Ascending aorta (tissue), 2 donors: ENCODE measurements around the gene KSR1. TPM values are rescaled to one million over a fixed set of nuclear protein-coding genes. Genes with fewer than 3 reads are reported as not detected.

Experiments used
- DNase-seq, 2 donors: peaks; one replicate each; pipeline ENCODE4 v3.0.0-alpha.2; 2019; ENCODE audit warnings: low spot score in 2 of 2
- H3K27ac ChIP-seq, 2 donors: fragments of 200-600 bp; sonication (generic); one replicate each; pipeline ENCODE4 v1.5.1; 2016 to 2017; ENCODE audit warnings: mild to moderate bottlenecking in 1 of 2
- H3K27me3 ChIP-seq: fragments of 200-600 bp; sonication (generic); one replicate; pipeline ENCODE4 v1.5.1; 2017
- H3K36me3 ChIP-seq, 2 donors: fragments of 200-600 bp; sonication (generic); one replicate each; pipeline ENCODE4 v1.5.1; 2016
- H3K4me1 ChIP-seq, 2 donors: fragments of 200-600 bp; sonication (generic); one replicate each; pipeline ENCODE4 v1.5.1; 2016 to 2017; ENCODE audit warnings: mild to moderate bottlenecking in 1 of 2
- H3K4me3 ChIP-seq, 2 donors: fragments of 200-600 bp; sonication (generic); one replicate each; pipeline ENCODE4 v1.5.1; 2016 to 2017; ENCODE audit warnings: mild to moderate bottlenecking in 1 of 2
- H3K9me3 ChIP-seq, 2 donors: fragments of 200-600 bp; sonication (generic); one replicate each; pipeline ENCODE4 v1.5.1; 2016
- CTCF ChIP-seq, 3 experiments: fragments of 200-600 bp in 2 of 3; fragments of 450-650 bp in 1 of 3; sonication (generic) in 2 of 3; IDR thresholded peaks; one replicate each; pipeline ENCODE4 v1.5.1; 2016 to 2019; ENCODE audit warnings: antibody characterized with exemption in 3 of 3, mild to moderate bottlenecking in 1 of 3, moderate library complexity in 1 of 3
- intact Hi-C: fragments of 100-400 bp; cut with DNase I; formaldehyde crosslinking; loops from one replicate; pipeline ENCODE4 v1.15.1; 2023
- total RNA-seq: library from RNA; depleted of rRNA; stranded (reverse); fragments of >200 nt; gene quantifications from one replicate; pipeline ENCODE4 v1.1.0, GENCODE V29; 2016

Gene KSR1
- total RNA-seq, 1 donor from 2014 or later = 42.6 TPM

GRCh38 chr17:27616414-27616813, 160.2 kb downstream of the KSR1 start:
- Histone ChIP-seq H3K27me3 (no peaks in the 10 kb centered on the region), H3K4me3 (no peak overlapping the region), H3K9me3 (no peaks in the 10 kb centered on the region), H3K4me1 (no peaks in the 10 kb centered on the region), H3K36me3 (peaks cover 61 to 72% of the 10 kb centered on the region in 2 donors), H3K27ac (no peak overlapping the region)
- DNase-seq = no peak
- no peak for TF ChIP-seq CTCF (IDR thresholded peaks at IDR 0.05)
- intact Hi-C loops = no loop called here

- Histone ChIP-seq H3K36me3 (peaks cover 67 to 86% of the 10 kb centered on the region in 2 donors), H3K4me1 (no peaks in the 10 kb centered on the region), H3K27me3 (no peaks in the 10 kb centered on the region), H3K27ac (no peak overlapping the region), H3K4me3 (no peak overlapping the region), H3K9me3 (no peaks in the 10 kb centered on the region)
- no peak for DNase-seq
- no peak for TF ChIP-seq CTCF (IDR thresholded peaks at IDR 0.05)
- intact Hi-C loops = no loop called here
Measured at GRCh38 chr17:27618417-27618816, 162.2 kb downstream of the KSR1 start.

GRCh38 chr17:27620721-27621120, 164.5 kb downstream of the KSR1 start:
- Histone ChIP-seq H3K4me1 (no peaks in the 10 kb centered on the region), H3K36me3 (peaks cover 63 to 89% of the 10 kb centered on the region in 2 donors), H3K4me3 (no peak overlapping the region), H3K27me3 (no peaks in the 10 kb centered on the region), H3K27ac (no peak overlapping the region), H3K9me3 (no peaks in the 10 kb centered on the region)
- no peak for DNase-seq
- TF ChIP-seq CTCF (IDR thresholded peaks at IDR 0.05) = no peak
- intact Hi-C loops = no loop called here

GRCh38 chr17:27621536-27621935, 165.3 kb downstream of the KSR1 start:
- H3K36me3 ChIP-seq = peaks cover 63 to 87% of the 10 kb centered on the region in 2 donors
- no peaks in the 10 kb centered on the region for H3K4me1 ChIP-seq
- H3K9me3 ChIP-seq = no peaks in the 10 kb centered on the region
- no peak for DNase-seq
- intact Hi-C loops = no loop called here
- H3K27me3 ChIP-seq = no peaks in the 10 kb centered on the region
- no peak overlapping the region for H3K27ac ChIP-seq
- no peak overlapping the region for H3K4me3 ChIP-seq
- TF ChIP-seq CTCF (IDR thresholded peaks at IDR 0.05) = no peak

GRCh38 chr17:27621942-27622559, 165.8 kb downstream of the KSR1 start:
- Histone ChIP-seq H3K36me3 (peaks cover 59 to 83% of the 10 kb centered on the region in 2 donors), H3K4me3 (no peak overlapping the region)
- TF ChIP-seq CTCF (IDR thresholded peaks at IDR 0.05) = no peak

GRCh38 chr17:27622986-27623385, 166.7 kb downstream of the KSR1 start:
- intact Hi-C loops = no loop called here
- Histone ChIP-seq H3K36me3 (peaks cover 52 to 74% of the 10 kb centered on the region in 2 donors), H3K27me3 (no peaks in the 10 kb centered on the region), H3K9me3 (no peaks in the 10 kb centered on the region), H3K27ac (no peak overlapping the region), H3K4me1 (no peaks in the 10 kb centered on the region), H3K4me3 (no peak overlapping the region)
- DNase-seq = no peak
- TF ChIP-seq CTCF (IDR thresholded peaks at IDR 0.05) = no peak

More at GRCh38 chr17:27621942-27622559, 165.8 kb downstream of the KSR1 start:
- no peak for DNase-seq
- intact Hi-C loops = no loop called here
- Histone ChIP-seq H3K4me1 (no peaks in the 10 kb centered on the region), H3K9me3 (no peaks in the 10 kb centered on the region), H3K27ac (no peak overlapping the region), H3K27me3 (no peaks in the 10 kb centered on the region)
